B cell (primary cell): ENCODE measurements around the gene NRG2. TPM values are rescaled to one million over a fixed set of nuclear protein-coding genes. Genes with fewer than 3 reads are reported as not detected.

Experiments used
- ATAC-seq: fragments of 200-7000 bp; cut with Tn5 transposase; one replicate; pipeline ENCODE4 v1.10.0; 2021; ENCODE audit warnings: low read depth, mild to moderate bottlenecking, moderate number of reproducible peaks, moderate library complexity
- CTCF ChIA-PET: fragments of 350-600 bp; sonication (Branson Sonifier 250); formaldehyde crosslinking; loops from one replicate; lab custom pipeline; 2021; ENCODE audit warnings: antibody characterized with exemption, inconsistent platforms; lab: Charles Lee
- POLR2A ChIA-PET: fragments of 350-600 bp; sonication (Branson Sonifier 250); formaldehyde crosslinking; loops from one replicate; lab custom pipeline; 2021; ENCODE audit warnings: antibody characterized with exemption; lab: Charles Lee
- DNase-seq: peaks from one replicate; pipeline ENCODE4 v3.0.0; 2013
- H2AFZ ChIP-seq: 2 replicates; pipeline ENCODE4 v1.6.1; 2012; ENCODE audit warnings: mild to moderate bottlenecking, low read depth, low read length; ENCODE audit not compliant: insufficient read depth, poor library complexity, severe bottlenecking
- H3K27ac ChIP-seq, 2 donors: 1 replicate in 1 of 2; 2 replicates in 1 of 2; pipeline ENCODE4 v1.5.1; 2012 to 2013; ENCODE audit warnings: low read length in 2 of 2, mild to moderate bottlenecking in 2 of 2, moderate library complexity in 1 of 2
- H3K27me3 ChIP-seq, 4 experiments: fragments of 200-600 bp in 1 of 4; sonication (generic) in 1 of 4; replicated peaks in 1 of 4; 1 replicate in 2 of 4; 2 replicates in 2 of 4; pipeline versions ENCODE4 v1.6.1 to v1.7.0; 2013 to 2016; ENCODE audit warnings: low read length in 3 of 4, mild to moderate bottlenecking in 2 of 4, mixed read lengths in 1 of 4, moderate library complexity in 1 of 4; ENCODE audit not compliant: insufficient read depth in 4 of 4, control insufficient read depth in 3 of 4; ENCODE audit errors: control extremely low read depth in 1 of 4
- H3K36me3 ChIP-seq, 2 experiments: replicated peaks in 1 of 2; 1 replicate in 1 of 2; 2 replicates in 1 of 2; pipeline versions ENCODE4 v1.6.1 to v1.7.1; 2013; ENCODE audit warnings: low read length in 1 of 2; ENCODE audit not compliant: insufficient read depth in 2 of 2, control insufficient read depth in 1 of 2; ENCODE audit errors: control extremely low read depth in 1 of 2, extremely low read depth in 1 of 2
- H3K4me1 ChIP-seq, 2 donors: fragments of 200-600 bp in 1 of 2; sonication (generic) in 1 of 2; 1 replicate in 1 of 2; 2 replicates in 1 of 2; pipeline versions ENCODE4 v1.5.1 to v1.6.1; 2013 to 2017; ENCODE audit warnings: low read length in 2 of 2; ENCODE audit not compliant: control insufficient read depth in 2 of 2, insufficient read depth in 2 of 2
- H3K4me2 ChIP-seq: replicated peaks from 2 replicates; pipeline ENCODE3; 2012; ENCODE audit warnings: mild to moderate bottlenecking, low read depth, low read length; ENCODE audit not compliant: poor library complexity, severe bottlenecking
- H3K4me3 ChIP-seq, 5 experiments: fragments of 200-600 bp in 1 of 5; sonication (generic) in 1 of 5; 1 replicate in 3 of 5; 2 replicates in 2 of 5; pipeline versions ENCODE4 v1.5.1 to v1.7.0; 2011 to 2016; ENCODE audit warnings: low read length in 4 of 5, mild to moderate bottlenecking in 4 of 5, low read depth in 2 of 5, control low read depth in 1 of 5, moderate library complexity in 1 of 5; ENCODE audit not compliant: insufficient read depth in 1 of 5; ENCODE audit errors: control extremely low read depth in 1 of 5, extremely low read depth in 1 of 5
- H3K79me2 ChIP-seq: fragments of 200-600 bp; sonication (generic); one replicate; pipeline ENCODE4 v1.6.0; 2016; ENCODE audit warnings: low read length; ENCODE audit not compliant: control insufficient read depth, insufficient read depth
- H3K9ac ChIP-seq: fragments of 200-600 bp; sonication (generic); 2 replicates; pipeline ENCODE4 v1.6.1; 2017; ENCODE audit warnings: mild to moderate bottlenecking, low read length, moderate library complexity
- H3K9me3 ChIP-seq, 3 donors: one replicate each; pipeline versions ENCODE4 v1.6.1 to v1.7.1; 2013; ENCODE audit warnings: low read length in 2 of 3; ENCODE audit not compliant: control insufficient read depth in 2 of 3, insufficient read depth in 1 of 3; ENCODE audit errors: control extremely low read depth in 1 of 3
- H4K20me1 ChIP-seq: 2 replicates; pipeline ENCODE4 v1.6.0; 2012; ENCODE audit warnings: mild to moderate bottlenecking, low read length; ENCODE audit not compliant: insufficient read depth, control insufficient read depth, poor library complexity, severe bottlenecking
- H3K27ac Mint-ChIP-seq: one replicate; pipeline ENCODE4 v1.8.0; 2021; ENCODE audit warnings: mixed read lengths
- H3K27me3 Mint-ChIP-seq: one replicate; pipeline ENCODE4 v1.8.0; 2021; ENCODE audit warnings: mixed read lengths
- H3K4me1 Mint-ChIP-seq: one replicate; pipeline ENCODE4 v1.8.0; 2021; ENCODE audit warnings: mixed read lengths
- H3K4me3 Mint-ChIP-seq: one replicate; pipeline ENCODE4 v1.8.0; 2021; ENCODE audit warnings: mixed read lengths
- H3K9me3 Mint-ChIP-seq: one replicate; pipeline ENCODE4 v1.8.0; 2022; ENCODE audit warnings: mixed read lengths; ENCODE audit not compliant: insufficient read depth
- EZH2 ChIP-seq: IDR thresholded peaks from 2 replicates; pipeline ENCODE4 v1.6.1; 2012; ENCODE audit warnings: borderline replicate concordance, low read depth, mild to moderate bottlenecking, moderate library complexity, low read length; ENCODE audit not compliant: insufficient read depth, poor library complexity, severe bottlenecking
- WGBS: methylation state at CpG from one replicate; pipeline ENCODE4 v1.1.5; 2013; ENCODE audit warnings: missing lambda C conversion rate; ENCODE audit not compliant: insufficient coverage; 5-methylcytosine and 5-hydroxymethylcytosine counted together
- intact Hi-C: fragments of 100-400 bp; cut with micrococcal nuclease; formaldehyde crosslinking; loops from one replicate; pipeline ENCODE4 v1.10.0; 2022
- polyA plus RNA-seq: library from polyadenylated mRNA; depleted of rRNA; stranded (reverse); fragments of >200 nt; gene quantifications from 2 replicates; pipeline ENCODE4 v1.2.3, GENCODE V29; 2012
- total RNA-seq, 2 donors: library from RNA; stranded (reverse); fragments of 120-200 nt in 1 of 2; gene quantifications; 1 replicate in 1 of 2; 2 replicates in 1 of 2; pipeline versions ENCODE4 v1.2.3 to v1.2.4, GENCODE V29; 2013 to 2022
- TF ChIP-seq, protein P1 (sequence below): fragments of 200-600 bp; IDR thresholded peaks from one replicate; pipeline ENCODE4 v1.8.0; 2022; ENCODE audit warnings: antibody characterized with exemption, mild to moderate bottlenecking

Gene NRG2
- total and polyA plus RNA-seq, 2 donors (not counting 1 experiment from before 2014, with no cell fraction given), result 0.13 to 0.15 TPM

DNA sequence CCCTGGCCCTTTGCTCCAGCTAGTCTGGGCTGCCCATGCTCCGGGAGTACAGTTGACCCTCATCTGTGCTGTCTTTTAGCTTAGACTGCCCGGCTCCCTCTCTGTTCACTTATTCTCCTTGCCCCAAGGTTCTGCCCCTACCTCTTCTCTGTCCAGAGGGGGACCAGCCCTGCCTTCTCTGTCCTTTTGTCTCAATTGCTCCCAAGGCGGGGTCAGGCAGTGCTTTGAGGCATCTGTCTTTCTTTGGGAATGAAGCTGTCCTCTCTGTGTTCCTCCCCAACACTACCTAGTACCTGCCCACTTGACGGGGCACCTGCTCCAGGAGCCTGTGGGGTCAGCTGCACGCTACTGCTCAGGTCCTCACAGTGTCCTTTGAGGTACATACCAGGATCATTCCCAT is 188.1 kb downstream of the NRG2 start:
- ChIA-PET CTCF (interaction anchor here (0.8 to 1.1 kb wide), 2 partner anchors 11 to 68 kb away, joined by 3 read pairs; no protein-coding TSS in a partner anchor), POLR2A (no interaction called here)
- Histone ChIP-seq H2AFZ (no peak overlapping the region), H3K9ac (no peak overlapping the region), H3K4me2 (no peak overlapping the region), H3K79me2 (no peaks in the 10 kb centered on the region), H3K9me3 (no peaks in the 10 kb centered on the region), H3K36me3 (no peaks in the 10 kb centered on the region), H3K4me3 (no peak overlapping the region), H3K4me1 (no peaks in the 10 kb centered on the region), H4K20me1 (no peaks in the 10 kb centered on the region), H3K27ac (no peak overlapping the region), H3K27me3 (peaks cover 0 to 3% (median 0%) of the 10 kb centered on the region in 4 experiments)
- Mint-ChIP-seq H3K27ac (no peak overlapping the region), H3K9me3 (no peaks in the 10 kb centered on the region), H3K4me3 (no peak overlapping the region), H3K4me1 (no peaks in the 10 kb centered on the region), H3K27me3 (no peaks in the 10 kb centered on the region)
- intact Hi-C loops, result loop anchor here (5.0 kb wide), 1 partner anchor 293 kb away; the partner anchor contains the start of gene UBE2D2
- WGBS, result 89% methylated on average over 4 of the region's 5 CpGs
- DNase-seq (no peak), ATAC-seq (no peak)
- TF ChIP-seq, protein P1, sequence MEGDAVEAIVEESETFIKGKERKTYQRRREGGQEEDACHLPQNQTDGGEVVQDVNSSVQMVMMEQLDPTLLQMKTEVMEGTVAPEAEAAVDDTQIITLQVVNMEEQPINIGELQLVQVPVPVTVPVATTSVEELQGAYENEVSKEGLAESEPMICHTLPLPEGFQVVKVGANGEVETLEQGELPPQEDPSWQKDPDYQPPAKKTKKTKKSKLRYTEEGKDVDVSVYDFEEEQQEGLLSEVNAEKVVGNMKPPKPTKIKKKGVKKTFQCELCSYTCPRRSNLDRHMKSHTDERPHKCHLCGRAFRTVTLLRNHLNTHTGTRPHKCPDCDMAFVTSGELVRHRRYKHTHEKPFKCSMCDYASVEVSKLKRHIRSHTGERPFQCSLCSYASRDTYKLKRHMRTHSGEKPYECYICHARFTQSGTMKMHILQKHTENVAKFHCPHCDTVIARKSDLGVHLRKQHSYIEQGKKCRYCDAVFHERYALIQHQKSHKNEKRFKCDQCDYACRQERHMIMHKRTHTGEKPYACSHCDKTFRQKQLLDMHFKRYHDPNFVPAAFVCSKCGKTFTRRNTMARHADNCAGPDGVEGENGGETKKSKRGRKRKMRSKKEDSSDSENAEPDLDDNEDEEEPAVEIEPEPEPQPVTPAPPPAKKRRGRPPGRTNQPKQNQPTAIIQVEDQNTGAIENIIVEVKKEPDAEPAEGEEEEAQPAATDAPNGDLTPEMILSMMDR, result no peak
- no peak for TF ChIP-seq EZH2

DNA sequence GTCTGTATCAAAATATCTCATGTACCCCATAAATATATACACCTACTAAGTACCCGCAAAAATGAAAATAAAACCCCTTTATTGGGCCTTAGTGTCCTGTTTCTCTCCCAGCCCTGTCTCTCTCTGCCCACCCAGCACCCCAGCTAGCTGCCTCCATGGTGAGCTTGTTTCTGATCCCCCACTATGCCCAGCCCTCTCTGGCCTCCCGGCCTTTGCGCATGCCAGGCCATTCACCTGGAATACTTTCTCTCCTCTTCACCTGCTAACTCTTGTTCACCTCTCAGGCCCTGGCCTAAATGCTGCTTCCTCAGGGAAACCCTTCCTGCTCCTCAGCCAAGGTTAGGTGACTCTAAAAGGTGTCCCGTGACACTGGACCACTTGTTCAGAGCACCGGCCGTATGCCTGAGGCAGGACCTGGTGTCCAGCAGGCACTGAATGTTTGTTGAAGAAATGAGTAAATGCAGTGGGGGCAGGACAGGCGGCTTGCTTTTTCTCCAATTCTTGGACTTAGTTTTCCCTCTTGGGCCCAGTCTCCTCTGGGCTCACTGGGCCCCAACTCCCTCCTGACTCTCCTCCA is 189.0 kb downstream of the NRG2 start:
- 98% methylated on average over 7 of the region's 7 CpGs for WGBS
- H3K4me3 Mint-ChIP-seq, result no peak overlapping the region
- POLR2A ChIA-PET, result no interaction called here

More for the DNA sequence above, 189.0 kb downstream of the NRG2 start:
- Histone ChIP-seq H2AFZ (no peak overlapping the region), H3K4me3 (no peak overlapping the region), H3K9me3 (no peaks in the 10 kb centered on the region), H3K27ac (no peak overlapping the region), H3K4me1 (no peaks in the 10 kb centered on the region), H3K4me2 (no peak overlapping the region), H3K36me3 (no peaks in the 10 kb centered on the region), H3K79me2 (no peaks in the 10 kb centered on the region), H3K27me3 (peaks cover 0 to 1% (median 0%) of the 10 kb centered on the region in 4 experiments), H4K20me1 (no peaks in the 10 kb centered on the region), H3K9ac (no peak overlapping the region)
- intact Hi-C loops, result loop anchor here (5.0 kb wide), 1 partner anchor 292 kb away; the partner anchor contains the start of gene UBE2D2
- Mint-ChIP-seq H3K27me3 (no peaks in the 10 kb centered on the region), H3K9me3 (no peaks in the 10 kb centered on the region), H3K4me1 (peaks cover 2% of the 10 kb centered on the region), H3K27ac (no peak overlapping the region)
- TF ChIP-seq, protein P1, result no peak
- TF ChIP-seq EZH2, result no peak
- no peak for ATAC-seq
- CTCF ChIA-PET, result interaction anchor here (1.6 kb wide), 1 partner anchor 9 kb away, joined by 9 read pairs; no protein-coding TSS in a partner anchor
- no peak for DNase-seq
